NCI-H524 (cell line): ENCODE measurements around the gene C2orf69.

Source experiments
- DNase-seq, 2 experiments: peaks; one replicate each; lab custom pipeline; 2025; lab: John Stamatoyannopoulos, UW

C2orf69 gene

GRCh38 chr2:199968126-199968525 is 57.0 kb downstream of the C2orf69 start:
- DNase-seq = no peak

DNA sequence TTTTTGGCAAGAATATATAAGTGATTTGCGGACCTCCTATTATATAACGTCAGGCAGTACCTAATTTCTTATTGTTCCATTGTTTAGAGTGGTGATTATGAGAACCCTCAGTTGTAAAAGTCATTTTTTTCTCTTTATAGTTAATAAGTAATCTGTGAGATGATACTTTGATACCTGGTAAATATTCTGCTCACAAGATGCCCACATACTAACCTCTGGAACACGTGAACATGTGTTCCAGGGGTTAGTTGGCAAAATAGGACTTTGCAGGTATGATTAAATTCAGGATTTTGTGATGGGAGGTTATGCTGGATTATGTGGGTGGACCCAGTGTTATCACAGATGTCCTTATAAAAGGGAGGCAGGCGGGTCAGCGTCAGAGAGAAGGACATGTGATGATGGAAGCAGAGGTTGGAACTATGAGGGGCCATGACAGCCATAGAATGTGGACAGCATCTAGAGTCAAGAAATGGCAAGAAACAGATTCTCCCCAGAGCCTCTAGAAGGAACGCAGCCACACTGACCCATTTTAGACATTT is 61.1 kb downstream of the C2orf69 start:
- no peak for DNase-seq

DNA sequence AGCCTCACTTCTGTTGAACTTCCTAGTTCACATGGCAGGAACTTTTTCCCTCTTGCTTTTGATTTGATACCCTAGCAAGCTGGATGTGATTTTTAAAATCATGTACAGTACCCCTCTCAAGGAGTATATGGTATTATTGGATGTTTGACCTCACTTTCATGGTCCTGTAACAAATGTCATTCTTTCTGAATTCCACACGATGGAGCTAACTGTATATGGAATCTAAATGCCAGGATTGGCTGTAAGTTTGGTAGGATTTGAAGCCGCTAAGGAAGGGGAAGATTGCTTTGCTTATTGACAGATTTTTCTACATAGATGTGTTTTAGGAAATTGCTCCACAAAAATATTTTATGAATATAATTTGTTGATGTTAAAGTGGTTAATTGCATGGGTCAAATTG is 62.6 kb downstream of the C2orf69 start:
- peak; percentile 21 to 54 for DNase-seq

DNA sequence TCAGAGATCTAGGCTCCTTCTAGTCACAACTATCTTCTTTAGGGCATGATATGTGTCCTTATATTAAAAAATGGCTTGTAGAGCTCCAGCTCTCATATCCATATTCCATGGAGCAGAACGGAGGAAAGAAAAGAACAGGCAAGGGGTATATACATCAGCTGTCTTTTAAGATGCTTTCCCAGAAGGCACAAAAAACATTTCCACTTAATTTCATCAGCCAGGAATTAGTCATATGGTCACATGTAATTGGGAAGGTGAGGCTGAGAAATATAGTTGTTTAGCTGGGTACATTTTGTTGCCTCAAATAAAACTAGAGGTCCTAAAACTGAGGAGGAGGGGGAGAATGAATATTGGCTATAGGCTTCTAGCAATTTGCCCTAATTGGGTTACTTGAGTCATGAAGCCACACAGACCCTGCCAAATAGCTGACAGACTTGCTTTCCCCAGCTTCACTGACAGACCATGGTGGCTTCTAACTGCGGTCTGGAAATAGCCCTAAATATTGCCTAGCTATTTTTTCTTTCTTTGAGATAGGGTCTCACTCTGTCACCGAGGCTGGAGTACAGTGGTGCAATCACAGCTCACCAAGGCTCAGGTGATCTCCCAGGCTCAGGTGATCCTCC is 64.3 kb downstream of the C2orf69 start:
- DNase-seq = no peak
